ENCODE results near the gene DHRS2. TPM values are rescaled to one million over a fixed set of nuclear protein-coding genes. Genes with fewer than 3 reads are reported as not detected.
"Not testable (repeated sequence)": the region's sequence is repeated elsewhere in the genome, so short reads cannot be mapped to it uniquely, and the experiment has no call there.

The DHRS2 gene
- total and polyA plus RNA-seq, 2 of the 13 experiments (the other 11 are each of a cell fraction or from before 2014, with no cell fraction given), result 1,621 to 3,021 TPM

- BruUV-seq (replicated peaks), result no TSS peak
- no peaks in the 10 kb centered on the region for H3K4me1 ChIP-seq (ENCODE audit: insufficient read depth, low read length)
- peaks cover 1 to 4% of the 10 kb centered on the region in 2 experiments; a peak in 1 of 5 replicates for H3K27me3 ChIP-seq (ENCODE audit: control insufficient read depth in 1 of 2, insufficient read depth in 2 of 2, low read length in 2 of 2)
- WGBS (ENCODE audit: low lambda C conversion rate), result 34% methylated on average over 1 of the region's 1 CpG
- POLR2A ChIA-PET, result interaction anchor here (2.9 kb wide), 1 partner anchor 13 kb away, joined by 10 read pairs; no protein-coding TSS in a partner anchor
- H3K36me3 ChIP-seq (replicated peaks in 1 of 2; ENCODE audit: control insufficient read depth in 1 of 2, insufficient read depth in 2 of 2, low read length in 2 of 2), result no peaks in the 10 kb centered on the region; a peak in 1 of 5 replicates
- in situ Hi-C loops (cut with HindIII; ENCODE audit: extremely low pct_ligation_motif_present, low pct_unique_long_range_greater_than_20kb) (no loop called here), intact Hi-C loops (cut with micrococcal nuclease; ENCODE audit: unreplicated experiment) (no loop called here)
- CTCF ChIA-PET (ENCODE audit: low intra/inter-chr PET ratio, low total read pairs), result no interaction called here
- no peaks in the 10 kb centered on the region for H3K9me3 ChIP-seq (ENCODE audit: low read length)
- no peaks in the 10 kb centered on the region for H3K79me2 ChIP-seq (ENCODE audit: insufficient read depth, low read length)
- H3K4me3 ChIP-seq (replicated peaks in 1 of 3; ENCODE audit: insufficient read depth in 1 of 3, low read depth in 2 of 3, low read length in 3 of 3), result no peak overlapping the region
- no peak overlapping the region for H3K27ac ChIP-seq (ENCODE audit: extremely low read length, insufficient read depth, low read length)
- DNase-seq (ENCODE audit: low spot score) (no peak), FAIRE-seq (no peak), ATAC-seq (no peak)
- TF ChIP-seq ZNF432 (CRISPR knock-in tag; IDR thresholded peaks at IDR 0.05; ENCODE audit: borderline replicate concordance), result no peak
- TF ChIP-seq CENPT (CRISPR knock-in tag; IDR thresholded peaks at IDR 0.05; ENCODE audit: low read depth), result no peak
- peak; percentile 58; the same call in 1 of the 2 replicates for TF ChIP-seq CEBPB (IDR thresholded peaks at IDR 0.05; ENCODE audit: borderline replicate concordance, low read depth, low read length)
- TF ChIP-seq ATF7 (IDR thresholded peaks at IDR 0.05), result peak; percentile 61; the same call in 1 of the 2 replicates
- no peak for TF ChIP-seq ATF7 (CRISPR knock-in tag; IDR thresholded peaks at IDR 0.05)
- H3K4me2 ChIP-seq (ENCODE audit: low read depth, low read length), result no peak overlapping the region
- no peak overlapping the region for H3K9ac ChIP-seq (ENCODE audit: insufficient read depth, low read depth, low read length)
- H2AFZ ChIP-seq (ENCODE audit: low read length), result no peak overlapping the region
- no peaks in the 10 kb centered on the region for H4K20me1 ChIP-seq (ENCODE audit: insufficient read depth, low read length)
Observed at GRCh38 chr14:23681337-23681736, 45.2 kb downstream of the DHRS2 start.

GRCh38 chr14:23689709-23690514 is 53.7 kb downstream of the DHRS2 start:
- peak; percentile 79 for DNase-seq (ENCODE audit: low spot score)
- FAIRE-seq; H3K9ac ChIP-seq (ENCODE audit: insufficient read depth, low read depth, low read length); H3K79me2 ChIP-seq (ENCODE audit: insufficient read depth, low read length); H2AFZ ChIP-seq (ENCODE audit: low read length); BruUV-seq (replicated peaks); H3K27me3 ChIP-seq (ENCODE audit: control insufficient read depth in 1 of 2, insufficient read depth in 2 of 2, low read length in 2 of 2); H3K36me3 ChIP-seq (replicated peaks in 1 of 2; ENCODE audit: control insufficient read depth in 1 of 2, insufficient read depth in 2 of 2, low read length in 2 of 2); CTCF ChIA-PET (ENCODE audit: low intra/inter-chr PET ratio, low total read pairs); in situ Hi-C loops (cut with HindIII; ENCODE audit: extremely low pct_ligation_motif_present, low pct_unique_long_range_greater_than_20kb); H4K20me1 ChIP-seq (ENCODE audit: insufficient read depth, low read length): not testable (repeated sequence)
- intact Hi-C loops (cut with micrococcal nuclease; ENCODE audit: unreplicated experiment), result loop anchor here (10.0 kb wide), 1 partner anchor 1805 kb away; no protein-coding TSS in a partner anchor
- POLR2A ChIA-PET, result interaction anchor here (0.7 to 2.9 kb wide), 28 partner anchors 9 to 683 kb away, joined by 3 to 38 read pairs (median 4); partner anchors contain the start of genes DCAF11, DHRS2, DHRS4 and NRL
- Histone ChIP-seq H3K4me1 (ENCODE audit: insufficient read depth, low read length) (peaks cover 60% of the 10 kb centered on the region), H3K9me3 (ENCODE audit: low read length) (peaks cover 10% of the 10 kb centered on the region; the same call in 1 of the 2 replicates), H3K4me3 (replicated peaks in 1 of 3; ENCODE audit: insufficient read depth in 1 of 3, low read depth in 2 of 3, low read length in 3 of 3) (peak overlapping the region in 1 of 3 experiments; percentile 6; a peak in 1 of 6 replicates), H3K4me2 (ENCODE audit: low read depth, low read length) (peak overlapping the region; percentile 68), H3K27ac (ENCODE audit: extremely low read length, insufficient read depth, low read length) (peak overlapping the region; percentile 54)
- ATAC-seq, result peak; percentile 68
- 31% methylated on average over 3 of the region's 3 CpGs for WGBS (ENCODE audit: low lambda C conversion rate)
- 0 out of 2 replicates have a peak, but pooled peaks have one; percentile 26 for TF ChIP-seq LCORL (IDR thresholded peaks at IDR 0.05)
- TF ChIP-seq LCORL (CRISPR knock-in tag; IDR thresholded peaks at IDR 0.05), result peak; percentile 73
- peak; percentile 86 for TF ChIP-seq SALL1 (CRISPR knock-in tag; IDR thresholded peaks at IDR 0.05)
- peak; percentile 92 for TF ChIP-seq EED (CRISPR knock-in tag; IDR thresholded peaks at IDR 0.05)
- TF ChIP-seq ELF1 (CRISPR knock-in tag; IDR thresholded peaks at IDR 0.05), result peak; percentile 25
- 0 out of 2 replicates have a peak, but pooled peaks have one; percentile 36 for TF ChIP-seq ZNF44 (CRISPR knock-in tag; IDR thresholded peaks at IDR 0.05)
- peak; percentile 10; the same call in 1 of the 2 replicates for TF ChIP-seq DRAP1 (CRISPR knock-in tag; IDR thresholded peaks at IDR 0.05)
- TF ChIP-seq MAFK (conservative IDR thresholded peaks at IDR 0.05 in 1 of 2, IDR thresholded peaks at IDR 0.05 in 1 of 2; ENCODE audit: low read length in 2 of 2), result peak; percentile 55 to 62
- TF ChIP-seq ESRRA (CRISPR knock-in tag; IDR thresholded peaks at IDR 0.05; ENCODE audit: low read depth), result peak; percentile 67; the same call in 1 of the 2 replicates
- TF ChIP-seq TBX3 (IDR thresholded peaks at IDR 0.05; ENCODE audit: borderline replicate concordance), result peak; percentile 70; the same call in 1 of the 2 replicates
- peak; percentile 65; the same call in 1 of the 2 replicates for TF ChIP-seq SRY (CRISPR knock-in tag; IDR thresholded peaks at IDR 0.05)
- TF ChIP-seq TEAD3 (CRISPR knock-in tag; optimal IDR thresholded peaks at IDR 0.05; ENCODE audit: borderline replicate concordance), result peak; percentile 30
- TF ChIP-seq NR2F1 (CRISPR knock-in tag; IDR thresholded peaks at IDR 0.05), result peak in 1 of 2 experiments; percentile 29; a peak in 1 of 4 replicates
- peak; percentile 51; the same call in 1 of the 2 replicates for TF ChIP-seq ZNF317 (CRISPR knock-in tag; IDR thresholded peaks at IDR 0.05)

Data from HepG2 (cell line).